SIG-M5 treated with dmso at 0.1 percent for 504 hours (cell line): Measurements from ENCODE around the gene PPP1R16B.
A peak's percentile ranks its signal among the peaks of the same experiment; 100 is the strongest.
"Not testable (repeated sequence)": the region's sequence is repeated elsewhere in the genome, so short reads cannot be mapped to it uniquely, and the experiment has no call there.

Experiments
- DNase-seq: peaks from one replicate; lab custom pipeline; 2025; ENCODE audit not compliant: unreplicated experiment; lab: John Stamatoyannopoulos, UW

PPP1R16B gene

GRCh38 chr20:38791291-38791690 lies 14.2 kb upstream of the PPP1R16B start:
- no peak for DNase-seq

- DNase-seq: no peak
Observed at GRCh38 chr20:38791940-38792339, 13.6 kb upstream of the PPP1R16B start.

GRCh38 chr20:38794057-38794456 lies 11.4 kb upstream of the PPP1R16B start:
- not testable (repeated sequence) for DNase-seq

GRCh38 chr20:38798266-38798665 lies 7.2 kb upstream of the PPP1R16B start:
- DNase-seq: no peak

GRCh38 chr20:38799203-38799602 lies 6.3 kb upstream of the PPP1R16B start:
- DNase-seq: no peak

- DNase-seq: no peak
Observed at GRCh38 chr20:38800882-38801281, 4.6 kb upstream of the PPP1R16B start.

GRCh38 chr20:38804221-38804620 lies 1.3 kb upstream of the PPP1R16B start:
- DNase-seq: no peak

- peak; percentile 77 for DNase-seq
Observed at GRCh38 chr20:38804682-38805501, 605 bp upstream of the PPP1R16B start.

GRCh38 chr20:38805958-38806854 lies 709 bp downstream of the PPP1R16B start:
- no peak for DNase-seq

GRCh38 chr20:38806855-38807655 lies 1.6 kb downstream of the PPP1R16B start:
- no peak for DNase-seq

GRCh38 chr20:38809942-38810341 lies 4.4 kb downstream of the PPP1R16B start:
- DNase-seq: no peak

- peak; percentile 27 for DNase-seq
Observed at GRCh38 chr20:38810926-38811630, 5.6 kb downstream of the PPP1R16B start.

GRCh38 chr20:38811769-38812168 lies 6.3 kb downstream of the PPP1R16B start:
- DNase-seq: no peak

GRCh38 chr20:38812182-38812581 lies 6.7 kb downstream of the PPP1R16B start:
- no peak for DNase-seq

- DNase-seq: no peak
Observed at GRCh38 chr20:38812709-38813573, 7.4 kb downstream of the PPP1R16B start.

- DNase-seq: not testable (repeated sequence)
Observed at GRCh38 chr20:38813574-38813962, 8.1 kb downstream of the PPP1R16B start.

GRCh38 chr20:38815446-38815845 lies 9.9 kb downstream of the PPP1R16B start:
- no peak for DNase-seq

- no peak for DNase-seq
Observed at GRCh38 chr20:38818113-38819065, 12.9 kb downstream of the PPP1R16B start.

GRCh38 chr20:38825571-38825900 lies 20.0 kb downstream of the PPP1R16B start:
- DNase-seq: no peak
